ENCODE measurements around the gene DOCK2.

GRCh38 chr5:170103447-170103846, 466.4 kb downstream of the DOCK2 start:
- TF ChIP-seq CTCF (conservative IDR thresholded peaks at IDR 0.05; ENCODE audit: low read depth, low read length) (no peak), EZH2 (IDR thresholded peaks at IDR 0.05; ENCODE audit: low read length, unreplicated experiment) (no peak), EZH2phosphoT487 (IDR thresholded peaks at IDR 0.05; ENCODE audit: borderline replicate concordance, low read length) (no peak)

Data from PC-3 (cell line).